MCF 10A (cell line): ENCODE data around the gene LRRC56. TPM values are rescaled to one million over a fixed set of nuclear protein-coding genes. Genes with fewer than 3 reads are reported as not detected.
A peak's percentile ranks its signal among the peaks of the same experiment; 100 is the strongest.

Source experiments
- BruUV-seq: library from RNA; stranded (reverse); fragments of 400-500 nt; replicated peaks from 2 replicates; lab custom pipeline; 2021; lab: Mats Ljungman, UMichigan
- CTCF ChIA-PET: fragments of 300-600 bp; sonication (Branson Sonifier 250); formaldehyde crosslinking; extraction: SDS; loops from one replicate; lab custom pipeline; 2021; ENCODE audit warnings: antibody characterized with exemption, inconsistent platforms; lab: Yijun Ruan, JAX
- POLR2A ChIA-PET: fragments of 300-600, 350-650 bp; sonication (Branson Sonifier 250); formaldehyde crosslinking; extraction: SDS; loops from one replicate; lab custom pipeline; 2020; ENCODE audit warnings: antibody characterized with exemption, inconsistent platforms; lab: Yijun Ruan, JAX
- DNase-seq: peaks from one replicate; pipeline ENCODE4 v3.0.0-alpha.2; 2018; ENCODE audit not compliant: unreplicated experiment
- H3K27ac Mint-ChIP-seq: one replicate; pipeline ENCODE4 v1.8.0; 2022; ENCODE audit warnings: mild to moderate bottlenecking, low read depth, mixed read lengths; ENCODE audit not compliant: unreplicated experiment
- H3K27me3 Mint-ChIP-seq: one replicate; pipeline ENCODE4 v1.8.0; 2022; ENCODE audit warnings: mixed read lengths; ENCODE audit not compliant: insufficient read depth, unreplicated experiment
- H3K36me3 Mint-ChIP-seq: one replicate; pipeline ENCODE4 v1.8.0; 2022; ENCODE audit warnings: mild to moderate bottlenecking, moderate library complexity, mixed read lengths; ENCODE audit not compliant: insufficient read depth, unreplicated experiment
- H3K4me1 Mint-ChIP-seq: one replicate; pipeline ENCODE4 v1.8.0; 2022; ENCODE audit warnings: mixed read lengths; ENCODE audit not compliant: insufficient read depth, unreplicated experiment
- H3K4me3 Mint-ChIP-seq: one replicate; pipeline ENCODE4 v1.8.0; 2022; ENCODE audit warnings: mild to moderate bottlenecking, moderate library complexity, mixed read lengths; ENCODE audit not compliant: unreplicated experiment
- H3K9me3 Mint-ChIP-seq: one replicate; pipeline ENCODE4 v1.8.0; 2022; ENCODE audit warnings: mixed read lengths; ENCODE audit not compliant: unreplicated experiment
- CTCF ChIP-seq: fragments of 200-600 bp; IDR thresholded peaks from one replicate; pipeline ENCODE4 v1.8.0; 2022; ENCODE audit warnings: antibody characterized with exemption, mild to moderate bottlenecking; ENCODE audit not compliant: unreplicated experiment
- intact Hi-C: fragments of 100-400 bp; cut with micrococcal nuclease; formaldehyde crosslinking; loops from 2 replicates; pipeline ENCODE4 v1.14.1; 2022
- total RNA-seq: library from RNA; stranded (reverse); gene quantifications from 2 replicates; pipeline ENCODE4 v1.2.3, GENCODE V29; 2022

The LRRC56 gene
- total RNA-seq, 1 experiment from 2014 or later = 0.75 TPM

GRCh38 chr11:529728-530411 lies 7.5 kb upstream of the LRRC56 start:
- H3K36me3 Mint-ChIP-seq = peaks cover 39% of the 10 kb centered on the region
- intact Hi-C loops = no loop called here
- TF ChIP-seq CTCF = no peak
- H3K9me3 Mint-ChIP-seq = no peaks in the 10 kb centered on the region
- no TSS peak for BruUV-seq
- no peaks in the 10 kb centered on the region for H3K27me3 Mint-ChIP-seq
- ChIA-PET CTCF (interaction anchor here (1.5 kb wide), 1 partner anchor 11 kb away, joined by 3 read pairs; no protein-coding TSS in a partner anchor), POLR2A (no interaction called here)
- no peak overlapping the region for H3K27ac Mint-ChIP-seq
- DNase-seq = no peak
- no peaks in the 10 kb centered on the region for H3K4me1 Mint-ChIP-seq
- H3K4me3 Mint-ChIP-seq = no peak overlapping the region

GRCh38 chr11:530960-531831 lies 6.1 kb upstream of the LRRC56 start:
- H3K36me3 Mint-ChIP-seq = peaks cover 35% of the 10 kb centered on the region
- H3K27me3 Mint-ChIP-seq = no peaks in the 10 kb centered on the region
- H3K27ac Mint-ChIP-seq = no peak overlapping the region
- ChIA-PET CTCF (interaction anchor here (1.2 to 3.6 kb wide), 2 partner anchors 12 to 13 kb away, joined by 4 to 23 read pairs; no protein-coding TSS in a partner anchor), POLR2A (interaction anchor here (0.7 kb wide), 1 partner anchor 35 kb away, joined by 3 read pairs; no protein-coding TSS in a partner anchor)
- intact Hi-C loops = no loop called here
- no peak for TF ChIP-seq CTCF
- no peaks in the 10 kb centered on the region for H3K9me3 Mint-ChIP-seq
- BruUV-seq = no TSS peak
- H3K4me1 Mint-ChIP-seq = no peaks in the 10 kb centered on the region
- DNase-seq = no peak
- no peak overlapping the region for H3K4me3 Mint-ChIP-seq

DNA sequence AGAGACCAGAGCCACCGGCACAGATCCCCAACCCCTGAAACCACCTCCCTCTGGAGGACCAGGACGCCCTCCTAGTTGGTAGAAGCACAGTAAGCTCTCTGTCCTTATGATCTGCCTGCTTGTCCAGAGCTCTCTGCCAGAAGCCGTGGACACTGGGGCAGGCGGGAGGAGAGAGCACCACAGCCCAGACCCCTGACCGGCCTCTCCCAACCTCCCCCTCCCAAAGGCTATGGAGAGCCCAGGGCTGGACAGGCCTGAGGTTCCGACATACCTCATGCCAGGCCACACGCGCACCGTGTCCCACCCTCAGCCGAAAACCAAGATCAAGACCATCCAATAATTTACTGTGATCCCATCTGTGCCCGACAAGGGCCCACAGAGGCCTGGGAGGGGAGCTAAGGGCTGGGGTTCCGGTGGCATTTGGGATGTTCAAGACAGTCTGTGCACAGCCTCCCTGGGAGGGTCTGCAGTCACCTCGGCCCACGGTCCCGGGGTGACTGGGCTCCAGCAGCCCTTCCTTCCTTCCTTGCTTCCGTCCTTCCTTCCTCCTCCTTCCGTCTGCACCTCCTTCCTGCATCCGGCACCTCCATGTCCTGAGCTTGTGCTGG lies 5.3 kb upstream of the LRRC56 start:
- TSS peak; percentile 55 for BruUV-seq
- no peak for DNase-seq
- CTCF ChIA-PET = interaction anchor here (1.2 to 3.6 kb wide), 2 partner anchors 13 to 14 kb away, joined by 4 to 23 read pairs; no protein-coding TSS in a partner anchor
- H3K27ac Mint-ChIP-seq = no peak overlapping the region
- no peaks in the 10 kb centered on the region for H3K27me3 Mint-ChIP-seq
- TF ChIP-seq CTCF = no peak
- H3K9me3 Mint-ChIP-seq = no peaks in the 10 kb centered on the region
- no peak overlapping the region for H3K4me3 Mint-ChIP-seq
- H3K4me1 Mint-ChIP-seq = no peaks in the 10 kb centered on the region
- intact Hi-C loops = no loop called here
- POLR2A ChIA-PET = no interaction called here
- peaks cover 35% of the 10 kb centered on the region for H3K36me3 Mint-ChIP-seq
